Panc1 (cell line): Measurements from ENCODE around the gene YBX1.

Experiments
- POLR2AphosphoS5 ChIP-seq: IDR thresholded peaks from 2 replicates; pipeline ENCODE4 v1.6.1; 2012; ENCODE audit warnings: mild to moderate bottlenecking, low read depth, low read length, moderate library complexity
- TCF7L2 ChIP-seq: IDR thresholded peaks from 2 replicates; pipeline ENCODE4 v1.6.1; 2011; ENCODE audit warnings: mild to moderate bottlenecking, low read depth, low read length, inconsistent platforms
- TF ChIP-seq, protein P1 (sequence below): fragments of 450-650 bp; IDR thresholded peaks from 2 replicates; pipeline ENCODE4 v1.5.1; 2017; ENCODE audit warnings: mild to moderate bottlenecking

GRCh38 chr1:42723511-42723910 is 41.3 kb downstream of the YBX1 start:
- TF ChIP-seq, protein P1, sequence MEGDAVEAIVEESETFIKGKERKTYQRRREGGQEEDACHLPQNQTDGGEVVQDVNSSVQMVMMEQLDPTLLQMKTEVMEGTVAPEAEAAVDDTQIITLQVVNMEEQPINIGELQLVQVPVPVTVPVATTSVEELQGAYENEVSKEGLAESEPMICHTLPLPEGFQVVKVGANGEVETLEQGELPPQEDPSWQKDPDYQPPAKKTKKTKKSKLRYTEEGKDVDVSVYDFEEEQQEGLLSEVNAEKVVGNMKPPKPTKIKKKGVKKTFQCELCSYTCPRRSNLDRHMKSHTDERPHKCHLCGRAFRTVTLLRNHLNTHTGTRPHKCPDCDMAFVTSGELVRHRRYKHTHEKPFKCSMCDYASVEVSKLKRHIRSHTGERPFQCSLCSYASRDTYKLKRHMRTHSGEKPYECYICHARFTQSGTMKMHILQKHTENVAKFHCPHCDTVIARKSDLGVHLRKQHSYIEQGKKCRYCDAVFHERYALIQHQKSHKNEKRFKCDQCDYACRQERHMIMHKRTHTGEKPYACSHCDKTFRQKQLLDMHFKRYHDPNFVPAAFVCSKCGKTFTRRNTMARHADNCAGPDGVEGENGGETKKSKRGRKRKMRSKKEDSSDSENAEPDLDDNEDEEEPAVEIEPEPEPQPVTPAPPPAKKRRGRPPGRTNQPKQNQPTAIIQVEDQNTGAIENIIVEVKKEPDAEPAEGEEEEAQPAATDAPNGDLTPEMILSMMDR: no peak
- TF ChIP-seq TCF7L2 (no peak), POLR2AphosphoS5 (no peak)
